ENCODE measurements around the gene HS1BP3.

DNA sequence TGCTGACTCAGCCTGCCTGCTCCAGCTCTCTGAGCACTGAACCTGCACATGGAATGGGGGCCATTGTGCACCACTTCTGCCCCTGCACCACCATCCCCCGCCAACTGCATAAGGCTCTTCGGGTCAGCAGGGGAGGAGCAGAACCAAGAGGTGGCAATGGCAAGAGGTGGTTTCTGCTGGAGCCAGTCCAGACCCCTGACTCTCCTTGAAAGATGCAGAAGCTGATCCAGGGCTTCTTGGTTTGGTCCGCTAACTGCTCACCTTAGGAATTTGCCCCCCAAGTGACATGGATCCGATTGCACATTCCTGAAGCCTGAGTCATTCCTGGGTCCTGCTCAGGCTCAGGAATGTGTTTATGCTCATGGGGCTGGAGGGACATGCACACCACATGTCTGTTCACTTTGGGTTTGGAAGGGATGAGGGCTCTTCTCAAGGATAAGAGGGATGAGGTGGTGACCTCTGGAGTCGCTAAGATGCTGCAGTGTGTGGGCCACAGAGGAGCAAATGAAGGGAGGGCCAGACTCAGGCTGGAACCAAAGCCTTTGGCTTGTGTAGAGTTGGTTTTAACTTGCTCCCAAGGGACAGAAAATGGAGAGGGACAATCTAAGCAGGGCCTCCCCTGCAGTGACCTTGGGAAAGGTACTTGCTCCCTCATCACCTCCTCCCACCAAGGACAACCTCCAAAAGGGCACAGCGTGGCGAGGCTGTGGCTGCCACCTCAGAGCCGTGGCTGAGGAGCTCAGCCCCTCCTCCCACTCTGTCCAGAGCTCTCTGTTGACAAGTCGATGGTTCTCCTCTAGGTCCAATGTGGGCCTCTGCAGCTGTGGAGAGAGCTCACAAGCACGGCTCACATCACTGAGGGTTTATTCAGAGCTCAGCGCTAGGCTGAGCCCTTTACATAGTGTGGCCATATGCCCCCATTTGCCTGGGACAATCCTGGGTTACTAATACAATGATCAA is 66.2 kb downstream of the HS1BP3 start:
- TF ChIP-seq CTCF (IDR thresholded peaks at IDR 0.05), result no peak
- TF ChIP-seq POLR2AphosphoS5 (IDR thresholded peaks at IDR 0.05), result peak in 1 of 3 donors; percentile 16
